ENCODE data around the gene USH1G.
"Not testable (repeated sequence)": the region's sequence is repeated elsewhere in the genome, so short reads cannot be mapped to it uniquely, and the experiment has no call there.

USH1G gene

DNA sequence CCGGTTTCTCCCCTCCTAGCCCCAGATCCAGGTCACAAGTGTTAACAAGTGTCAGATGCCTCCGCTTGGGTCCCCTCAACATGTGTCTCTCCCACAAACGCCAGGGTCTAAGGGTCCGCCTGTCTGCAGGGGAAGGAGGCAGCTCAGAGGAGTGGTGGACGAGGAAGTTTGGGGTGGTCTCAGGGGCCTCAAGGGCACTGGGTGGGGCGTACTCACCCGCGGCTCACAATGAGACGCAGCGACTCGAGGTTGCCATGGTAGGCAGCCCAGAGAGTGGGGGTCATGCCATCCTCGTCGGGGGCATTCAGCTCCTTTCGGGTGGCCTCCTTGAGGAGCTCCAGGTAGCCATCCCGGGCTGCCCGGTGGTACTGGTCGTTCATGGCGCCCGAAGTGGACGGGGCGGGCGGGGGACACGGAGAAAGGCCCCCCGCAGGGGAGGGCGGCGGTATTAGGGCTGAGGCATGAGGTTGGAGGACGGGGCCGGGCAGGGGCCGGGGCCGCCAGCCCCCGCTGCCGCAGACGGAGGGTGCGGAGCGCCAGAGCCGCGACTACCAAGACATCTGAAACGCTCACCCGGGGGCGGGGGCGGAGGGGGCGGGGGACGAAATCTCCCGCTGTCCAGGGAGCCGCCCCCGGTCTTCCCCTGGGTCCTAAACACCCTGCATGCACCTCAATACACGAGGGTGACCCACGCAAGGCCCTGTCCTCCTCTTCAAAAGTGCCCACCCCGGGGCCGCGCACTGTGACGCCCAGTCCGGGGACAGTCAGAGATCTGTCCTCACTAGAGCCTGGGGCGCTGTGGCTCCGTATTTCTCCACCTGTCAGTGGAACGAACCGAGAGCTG lies at the start of gene USH1G:
TSS of gene USH1G (minus strand) at position 562 of the 844 bp plus-strand sequence. CDS start at position 380, 182 bp downstream.
- DNase-seq = no peak

- peak; percentile 85 for DNase-seq
Observed at GRCh38 chr17:74972107-74972972, 49.3 kb upstream of the USH1G start, which contains the start of gene HID1. HID1 (minus strand) TSS chr17:74972759; CDS start chr17:74972656, 103 bp downstream.

GRCh38 chr17:74971842-74972106 lies 48.7 kb upstream of the USH1G start:
- DNase-seq = no peak

DNA sequence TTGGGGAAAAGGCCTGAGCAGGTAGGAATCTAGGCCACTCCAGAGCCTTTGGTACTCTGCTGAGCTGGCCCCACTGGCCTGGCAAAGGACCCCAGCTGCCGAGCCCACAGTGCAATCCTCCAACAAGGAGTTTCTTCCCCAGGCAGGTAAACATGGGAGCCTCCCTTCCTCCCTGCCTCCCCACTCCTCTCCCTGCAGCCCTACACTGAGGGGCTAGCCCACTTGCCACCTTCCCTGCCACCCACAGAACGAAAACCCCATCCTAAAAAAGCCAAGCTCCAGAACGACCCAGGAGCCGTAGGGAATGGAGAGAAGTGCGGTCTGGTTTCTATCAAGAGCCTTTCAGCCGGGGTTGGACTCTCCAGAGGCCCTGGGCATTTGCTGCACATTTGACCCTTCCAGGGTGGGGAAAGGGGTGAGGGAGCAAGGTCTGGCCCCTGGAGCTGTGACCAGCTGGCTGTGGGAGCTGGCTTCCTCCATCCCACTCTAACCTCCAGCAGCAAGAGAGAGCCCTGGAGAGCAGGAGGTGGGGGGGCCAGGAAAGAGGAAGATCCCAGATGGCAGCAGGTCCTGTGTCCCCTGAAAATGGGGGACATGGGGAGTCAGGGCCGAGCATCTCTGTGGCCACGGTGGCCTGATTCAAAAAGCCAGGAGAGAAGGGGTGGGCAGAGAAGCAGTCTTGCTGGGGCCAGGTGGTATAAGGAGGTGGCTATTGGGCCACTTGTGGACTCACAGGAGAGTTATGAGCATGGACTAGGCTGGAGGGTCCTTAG lies 48.2 kb upstream of the USH1G start:
- no peak for DNase-seq

- DNase-seq = no peak
Observed at GRCh38 chr17:74970395-74970794, 47.3 kb upstream of the USH1G start.

DNA sequence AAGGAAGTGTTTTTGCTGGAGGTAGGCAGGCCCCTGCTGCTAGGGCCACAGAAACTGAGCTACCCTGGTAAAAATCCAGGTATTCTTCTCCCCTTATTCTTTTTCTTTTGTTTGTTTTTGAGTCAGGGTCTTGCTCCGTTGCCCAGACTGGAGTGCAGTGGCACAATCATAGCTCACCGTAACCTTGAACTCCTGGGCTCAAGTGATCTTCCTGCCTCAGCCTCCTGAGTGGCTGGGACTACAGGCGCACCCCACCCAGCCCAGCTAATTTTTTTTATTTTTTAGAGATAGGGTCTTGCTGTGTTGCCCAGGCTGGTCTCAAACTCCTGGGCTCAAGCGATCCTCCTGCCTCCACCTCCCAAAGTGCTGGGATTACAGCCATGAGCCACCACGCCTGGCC lies 46.4 kb upstream of the USH1G start:
- not testable (repeated sequence) for DNase-seq

DNA sequence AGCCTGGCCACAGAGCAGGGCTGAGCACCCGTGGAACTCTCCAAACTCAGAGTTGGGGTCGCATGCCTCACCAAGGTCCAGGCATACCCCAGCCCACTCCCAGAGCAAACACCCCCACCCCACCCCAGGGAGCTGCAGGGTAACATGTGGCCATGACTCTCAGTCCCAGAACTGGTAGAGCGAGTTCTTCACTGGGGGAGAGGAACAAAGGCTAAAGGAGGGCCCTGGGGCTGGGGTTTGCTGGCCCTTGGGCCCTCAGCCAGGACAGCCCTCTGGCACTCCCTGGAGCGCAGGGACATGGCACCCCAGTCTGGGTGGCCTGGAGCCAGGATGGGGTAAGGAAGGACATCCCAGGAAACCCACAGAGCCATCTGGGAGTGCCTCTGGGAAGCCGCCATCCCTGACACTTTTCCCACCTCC lies 45.3 kb upstream of the USH1G start:
- DNase-seq = no peak

DNA sequence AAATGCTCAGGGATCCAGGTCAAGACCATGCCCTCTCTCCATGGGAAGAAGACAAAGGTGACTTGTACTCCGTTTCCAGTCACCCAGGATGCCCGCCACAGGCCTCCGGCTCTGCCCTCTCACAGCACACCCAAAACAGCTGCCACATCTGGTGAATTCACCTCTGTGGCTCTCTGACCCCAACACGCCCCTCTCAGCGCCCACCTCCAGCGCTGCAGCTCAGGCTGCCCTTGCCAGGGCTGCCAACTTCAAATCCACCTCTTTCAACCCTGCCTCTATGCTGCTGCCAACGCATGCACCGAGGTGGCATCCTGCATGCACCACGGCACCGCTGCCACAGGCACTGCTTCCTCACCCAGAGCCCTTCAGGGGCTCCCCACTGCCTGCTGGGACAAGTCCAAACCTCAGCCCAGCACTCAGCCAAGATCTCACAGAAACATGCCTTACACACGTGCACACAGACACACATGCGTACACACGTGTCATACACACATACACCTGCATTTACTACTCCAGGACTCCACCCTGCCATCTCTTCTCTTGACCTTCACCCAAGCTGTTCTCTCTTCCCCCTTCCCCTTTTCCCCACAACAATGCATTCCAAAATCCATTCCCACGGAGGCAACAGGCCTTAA lies 42.0 kb upstream of the USH1G start:
- no peak for DNase-seq

GRCh38 chr17:74964246-74964761 lies 41.2 kb upstream of the USH1G start:
- no peak for DNase-seq

DNA sequence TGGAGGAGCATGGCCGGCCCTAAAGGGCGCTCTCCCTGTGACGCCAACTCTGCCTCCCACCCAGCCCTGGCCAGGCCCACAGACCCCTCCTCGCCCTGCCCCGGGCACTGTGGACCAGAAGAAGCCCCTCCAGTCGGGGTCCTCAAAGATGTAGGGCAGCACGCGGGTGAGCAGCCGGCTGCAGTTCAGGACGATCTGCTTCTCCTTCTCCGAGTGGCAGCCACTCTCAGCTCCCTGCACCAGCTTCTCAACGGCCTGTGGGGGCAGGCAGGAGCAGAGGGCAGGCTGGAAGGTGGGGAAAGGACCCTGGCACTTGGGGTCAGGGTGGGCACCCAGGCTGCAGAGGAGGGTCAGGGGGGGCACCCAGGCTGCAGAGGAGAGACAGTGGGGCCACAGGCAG lies 40.6 kb upstream of the USH1G start:
- DNase-seq = no peak

DNA sequence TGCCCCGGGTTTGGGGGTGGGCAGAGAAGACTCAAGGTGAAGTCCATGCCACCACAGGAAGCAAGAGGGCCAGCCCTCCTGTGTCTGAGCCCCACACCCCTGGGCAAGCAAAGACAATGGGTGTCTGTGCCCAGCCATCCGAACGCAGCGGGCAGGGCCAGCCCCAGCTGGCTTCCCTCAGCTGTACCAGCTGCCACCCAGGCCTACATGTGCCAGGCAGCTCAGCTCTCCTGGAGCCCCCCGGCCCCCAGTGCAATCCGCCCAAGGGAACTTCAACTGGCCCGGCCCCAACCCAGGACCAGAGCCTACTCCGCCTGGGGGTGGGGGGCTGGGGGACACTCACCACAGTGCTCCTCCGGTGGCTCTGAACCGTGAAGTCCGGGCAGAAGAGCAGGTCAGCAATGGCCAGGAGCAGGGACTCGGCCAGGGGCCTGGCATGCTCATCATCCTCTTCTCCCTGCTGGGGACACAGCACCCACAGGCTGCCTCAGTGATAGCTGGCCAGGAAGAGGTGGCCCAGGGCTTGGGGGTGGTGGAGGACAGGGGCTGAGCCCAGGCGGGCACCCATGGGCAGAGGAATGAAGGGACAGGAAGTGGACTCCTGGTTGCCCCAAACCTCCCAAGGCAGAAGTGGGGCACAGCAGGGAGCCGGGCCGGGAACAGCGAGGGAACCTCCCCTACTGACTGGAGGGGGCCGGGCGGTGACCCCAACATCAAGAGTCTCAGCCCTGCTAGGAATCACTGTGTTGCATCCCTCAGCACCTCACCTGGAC lies 39.8 kb upstream of the USH1G start:
- no peak for DNase-seq

- DNase-seq = peak; percentile 84
Observed at GRCh38 chr17:74961657-74962350, 38.7 kb upstream of the USH1G start.

- DNase-seq = peak; percentile 59
Observed at GRCh38 chr17:74960570-74961342, 37.7 kb upstream of the USH1G start.

GRCh38 chr17:74959826-74960515 lies 36.9 kb upstream of the USH1G start:
- no peak for DNase-seq

- DNase-seq = peak; percentile 76
Observed at GRCh38 chr17:74957935-74958740, 35.1 kb upstream of the USH1G start.

DNA sequence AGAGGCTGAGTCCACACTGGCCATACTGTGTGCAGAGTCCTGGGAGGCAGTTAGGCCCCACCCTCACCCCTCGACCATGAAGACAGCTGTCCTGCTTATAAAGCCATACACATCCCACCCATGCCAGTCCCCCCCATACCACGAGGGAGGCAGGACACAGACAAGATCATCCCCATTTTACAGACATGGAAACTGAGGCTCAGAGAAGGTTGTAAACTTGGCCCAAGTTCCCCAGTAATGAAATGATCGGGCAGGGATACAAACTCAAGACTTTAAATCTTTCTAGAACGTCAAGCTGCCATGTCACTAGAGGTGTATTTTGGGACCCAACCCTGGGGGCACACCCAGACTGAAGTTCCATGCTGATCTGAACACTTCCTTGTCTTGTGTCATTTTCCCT lies 33.0 kb upstream of the USH1G start:
- no peak for DNase-seq

GRCh38 chr17:74954665-74955421 lies 31.8 kb upstream of the USH1G start:
- DNase-seq = no peak

GRCh38 chr17:74954115-74954514 lies 31.1 kb upstream of the USH1G start:
- DNase-seq = no peak

All from CD4-positive, alpha-beta T cell treated with Interleukin-21 for 1 hour (primary cell).